ENCODE results near the gene TMEM121. TPM values are rescaled to one million over a fixed set of nuclear protein-coding genes. Genes with fewer than 3 reads are reported as not detected.

The TMEM121 gene
- total RNA-seq, 1 donor from 2014 or later: 4.0 TPM

DNA sequence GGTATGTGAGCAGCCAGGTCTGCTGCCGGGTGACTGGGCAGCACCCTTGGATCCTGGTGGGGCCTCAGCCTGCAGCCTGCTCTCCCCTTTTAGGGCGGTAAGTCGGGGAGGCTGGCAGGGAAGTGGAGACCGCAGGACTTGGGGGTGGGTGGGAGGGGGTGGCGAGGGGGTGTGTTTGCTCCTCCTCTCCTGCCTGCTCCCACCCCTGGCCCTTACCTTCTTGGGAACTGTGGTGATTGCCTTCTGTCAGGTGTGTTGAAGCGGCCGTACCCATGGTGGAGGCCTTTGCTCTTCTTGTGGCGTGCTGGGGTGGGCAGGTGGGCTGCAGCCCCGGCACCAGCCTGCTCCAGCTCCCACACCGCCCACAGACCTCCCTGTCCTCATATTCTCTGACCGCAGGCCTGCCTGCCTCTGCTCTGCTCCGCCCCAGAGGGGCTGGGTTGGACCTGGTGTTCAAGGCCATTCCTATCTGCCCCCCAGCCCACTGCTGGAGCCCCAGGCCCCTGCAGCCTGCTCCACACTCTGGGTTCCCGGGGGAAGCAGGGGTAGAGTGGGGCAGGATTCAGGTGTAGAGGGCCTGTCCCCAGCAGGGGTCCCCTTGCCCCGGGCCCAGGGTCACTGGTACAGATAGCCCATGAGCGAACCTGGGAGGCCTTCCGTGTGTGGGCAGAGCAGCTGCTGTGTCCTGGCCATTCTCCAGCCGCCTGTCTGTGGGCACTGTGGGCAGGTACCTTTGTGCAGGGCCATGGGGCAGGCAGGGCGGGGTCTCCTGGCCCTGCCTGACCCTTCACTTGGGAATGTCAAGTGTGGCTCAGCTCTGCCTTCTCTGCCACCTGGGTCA is 30.2 kb upstream of the TMEM121 start:
- H3K4me1 Mint-ChIP-seq (ENCODE audit: low read depth, unreplicated experiment): no peaks in the 10 kb centered on the region

DNA sequence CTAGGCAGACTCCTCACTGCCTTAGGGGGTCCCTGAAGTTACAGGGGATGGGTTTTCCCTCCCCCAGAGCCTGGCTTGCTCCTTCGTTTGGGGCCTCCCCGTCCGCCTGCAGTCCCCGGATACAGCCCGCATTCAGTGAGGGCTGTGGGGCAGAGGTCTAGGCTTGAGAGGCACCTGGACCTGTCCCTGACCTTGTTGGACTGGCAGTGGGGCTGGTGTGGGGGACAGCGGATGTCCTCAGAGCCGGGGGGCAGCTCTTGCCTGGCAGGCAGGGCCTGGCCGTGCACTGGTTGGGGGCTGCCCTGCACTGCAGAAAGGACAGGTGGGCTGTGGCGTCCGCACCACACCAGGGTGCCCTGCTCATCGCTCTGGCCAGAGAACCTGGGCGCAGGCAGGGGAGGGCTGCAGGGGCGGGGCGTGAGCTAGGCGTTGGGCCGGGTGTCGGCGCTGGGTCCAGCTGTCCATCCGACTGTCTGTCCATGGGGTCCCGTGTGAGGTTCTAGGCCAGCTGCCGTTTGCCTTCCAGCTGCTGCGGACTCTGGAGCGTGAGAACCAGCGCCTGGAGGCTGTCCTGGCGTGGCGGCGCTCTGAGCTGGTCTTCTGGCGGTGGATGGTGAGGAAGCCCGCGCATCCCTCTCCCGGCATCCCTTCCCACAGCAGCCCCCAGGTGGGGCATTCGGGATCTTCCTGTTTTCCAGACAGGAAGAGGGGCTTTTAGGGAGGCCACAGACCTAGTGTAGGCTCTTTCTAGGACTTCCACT is 29.4 kb upstream of the TMEM121 start:
- Histone ChIP-seq H4K20me1 (ENCODE audit: insufficient read depth, low read length) (peaks cover 1% of the 10 kb centered on the region), H3K79me2 (ENCODE audit: insufficient read depth, low read length) (peaks cover 4% of the 10 kb centered on the region), H3K9ac (ENCODE audit: low read length) (no peak overlapping the region), H2AFZ (ENCODE audit: low read depth, low read length) (no peak overlapping the region), H3K27ac (ENCODE audit: low read depth, low read length) (no peak overlapping the region), H3K4me2 (ENCODE audit: low read length) (no peak overlapping the region), H3K4me3 (ENCODE audit: insufficient read depth, low read depth, low read length) (no peak overlapping the region), H3K9me3 (ENCODE audit: insufficient read depth, low read depth, low read length) (no peaks in the 10 kb centered on the region), H3K4me1 (ENCODE audit: insufficient read depth, low read length) (no peaks in the 10 kb centered on the region), H3K27me3 (ENCODE audit: insufficient read depth, low read length) (no peaks in the 10 kb centered on the region), H3K36me3 (ENCODE audit: insufficient read depth, low read length) (no peaks in the 10 kb centered on the region)
- Mint-ChIP-seq H3K27me3 (ENCODE audit: low read depth, unreplicated experiment) (no peaks in the 10 kb centered on the region), H3K27ac (ENCODE audit: unreplicated experiment) (no peak overlapping the region), H3K4me3 (ENCODE audit: unreplicated experiment) (no peak overlapping the region), H3K4me1 (ENCODE audit: low read depth, unreplicated experiment) (no peaks in the 10 kb centered on the region), H3K36me3 (ENCODE audit: low read depth, unreplicated experiment) (no peaks in the 10 kb centered on the region), H3K9me3 (ENCODE audit: unreplicated experiment) (no peaks in the 10 kb centered on the region)
- FAIRE-seq (no peak), DNase-seq (ENCODE audit: low read depth) (no peak)
- TF ChIP-seq EZH2 (IDR thresholded peaks at IDR 0.05; ENCODE audit: insufficient read depth, low read length): no peak
- no peak for TF ChIP-seq CTCF (IDR thresholded peaks at IDR 0.05; ENCODE audit: insufficient read depth, low read depth, low read length)

More for the DNA sequence above, 30.2 kb upstream of the TMEM121 start:
- no peak overlapping the region for H3K9ac ChIP-seq (ENCODE audit: low read length)
- H3K4me3 ChIP-seq (ENCODE audit: insufficient read depth, low read depth, low read length): no peak overlapping the region
- no peaks in the 10 kb centered on the region for H3K9me3 Mint-ChIP-seq (ENCODE audit: unreplicated experiment)
- H3K36me3 Mint-ChIP-seq (ENCODE audit: low read depth, unreplicated experiment): no peaks in the 10 kb centered on the region
- no peak overlapping the region for H2AFZ ChIP-seq (ENCODE audit: low read depth, low read length)
- FAIRE-seq: no peak
- H3K9me3 ChIP-seq (ENCODE audit: insufficient read depth, low read depth, low read length): no peaks in the 10 kb centered on the region
- no peaks in the 10 kb centered on the region for H3K27me3 ChIP-seq (ENCODE audit: insufficient read depth, low read length)
- DNase-seq (ENCODE audit: low read depth): no peak
- no peaks in the 10 kb centered on the region for H3K27me3 Mint-ChIP-seq (ENCODE audit: low read depth, unreplicated experiment)
- H3K27ac Mint-ChIP-seq (ENCODE audit: unreplicated experiment): no peak overlapping the region
- H3K4me2 ChIP-seq (ENCODE audit: low read length): no peak overlapping the region
- H3K4me3 Mint-ChIP-seq (ENCODE audit: unreplicated experiment): no peak overlapping the region
- peaks cover 3% of the 10 kb centered on the region for H3K4me1 ChIP-seq (ENCODE audit: insufficient read depth, low read length)
- H3K79me2 ChIP-seq (ENCODE audit: insufficient read depth, low read length): peaks cover 8% of the 10 kb centered on the region
- no peak for TF ChIP-seq CTCF (IDR thresholded peaks at IDR 0.05; ENCODE audit: insufficient read depth, low read depth, low read length)
- no peak for TF ChIP-seq EZH2 (IDR thresholded peaks at IDR 0.05; ENCODE audit: insufficient read depth, low read length)
- peaks cover 5% of the 10 kb centered on the region for H4K20me1 ChIP-seq (ENCODE audit: insufficient read depth, low read length)
- H3K27ac ChIP-seq (ENCODE audit: low read depth, low read length): no peak overlapping the region
- H3K36me3 ChIP-seq (ENCODE audit: insufficient read depth, low read length): no peaks in the 10 kb centered on the region
